Gastrocnemius medialis (tissue), 4 donors: ENCODE results near the gene LARP1. TPM values are rescaled to one million over a fixed set of nuclear protein-coding genes. Genes with fewer than 3 reads are reported as not detected.
A peak's percentile ranks its signal among the peaks of the same experiment; 100 is the strongest.
"Not testable (repeated sequence)": the region's sequence is repeated elsewhere in the genome, so short reads cannot be mapped to it uniquely, and the experiment has no call there.

Source experiments
- ATAC-seq, 2 donors: fragments of 150-250 bp; one replicate each; pipeline ENCODE4 v1.9.1; 2016
- DNase-seq, 2 donors: peaks; one replicate each; pipeline ENCODE4 v3.0.0-alpha.2; 2019
- H3K27ac ChIP-seq, 4 donors: fragments of 200-600 bp; sonication (generic); 1 replicate in 1 of 4; 2 replicates in 3 of 4; pipeline ENCODE4 v1.5.1; 2016 to 2018; ENCODE audit warnings: mild to moderate bottlenecking in 2 of 4, moderate library complexity in 1 of 4
- H3K27me3 ChIP-seq, 3 donors: fragments of 200-600 bp; sonication (generic) in 2 of 3; 1 replicate in 1 of 3; 2 replicates in 2 of 3; pipeline versions ENCODE4 v1.5.1 to v1.6.0; 2016 to 2019; ENCODE audit warnings: mild to moderate bottlenecking in 1 of 3, moderate library complexity in 1 of 3
- H3K36me3 ChIP-seq, 2 donors: fragments of 200-600 bp; sonication (generic) in 1 of 2; one replicate each; pipeline ENCODE4 v1.5.1; 2017 to 2018
- H3K4me1 ChIP-seq, 2 donors: fragments of 200-600 bp; sonication (generic) in 1 of 2; one replicate each; pipeline ENCODE4 v1.5.1; 2016 to 2017; ENCODE audit warnings: mild to moderate bottlenecking in 2 of 2
- H3K4me3 ChIP-seq, 4 donors: fragments of 200-600 bp; sonication (generic) in 3 of 4; 1 replicate in 1 of 4; 2 replicates in 3 of 4; pipeline ENCODE4 v1.5.1; 2016 to 2019; ENCODE audit warnings: mild to moderate bottlenecking in 2 of 4
- H3K9me3 ChIP-seq, 3 donors: fragments of 200-600 bp; sonication (generic) in 2 of 3; 1 replicate in 1 of 3; 2 replicates in 2 of 3; pipeline ENCODE4 v1.5.1; 2016 to 2019
- POLR2A ChIP-seq, 2 donors: fragments of 450-650 bp; IDR thresholded peaks; one replicate each; pipeline ENCODE4 v1.6.1; 2017; ENCODE audit warnings: antibody characterized with exemption in 2 of 2, mild to moderate bottlenecking in 2 of 2, moderate library complexity in 2 of 2
- in situ Hi-C, 4 donors: fragments of 200-750 bp; cut with MboI; loops; one replicate each; pipeline versions ENCODE4 v1.15.0 to v1.8.0; 2017; ENCODE audit warnings: low sequenced_read_pairs in 4 of 4
- intact Hi-C: fragments of 100-400 bp; cut with DNase I; formaldehyde crosslinking; loops from one replicate; pipeline ENCODE4 v1.15.1; 2023; ENCODE audit warnings: low total_unique reads
- total RNA-seq, 4 donors: library from RNA; depleted of rRNA; stranded (reverse); fragments of >200 nt; gene quantifications; one replicate each; pipeline versions ENCODE4 v1.1.0 to v1.2.3, GENCODE V29; 2016
- TF ChIP-seq, protein P1 (sequence below), 5 experiments: fragments of 450-650 bp in 3 of 5; fragments of 200-600 bp in 2 of 5; sonication (generic) in 2 of 5; IDR thresholded peaks in 4 of 5; conservative IDR thresholded peaks in 1 of 5; 1 replicate in 4 of 5; 2 replicates in 1 of 5; pipeline ENCODE4 v1.5.1; 2016 to 2019; ENCODE audit warnings: antibody characterized with exemption in 5 of 5, mild to moderate bottlenecking in 3 of 5, moderate library complexity in 3 of 5

Gene LARP1
- total RNA-seq, 4 donors from 2014 or later: 77.8 to 125 (median 119) TPM

DNA sequence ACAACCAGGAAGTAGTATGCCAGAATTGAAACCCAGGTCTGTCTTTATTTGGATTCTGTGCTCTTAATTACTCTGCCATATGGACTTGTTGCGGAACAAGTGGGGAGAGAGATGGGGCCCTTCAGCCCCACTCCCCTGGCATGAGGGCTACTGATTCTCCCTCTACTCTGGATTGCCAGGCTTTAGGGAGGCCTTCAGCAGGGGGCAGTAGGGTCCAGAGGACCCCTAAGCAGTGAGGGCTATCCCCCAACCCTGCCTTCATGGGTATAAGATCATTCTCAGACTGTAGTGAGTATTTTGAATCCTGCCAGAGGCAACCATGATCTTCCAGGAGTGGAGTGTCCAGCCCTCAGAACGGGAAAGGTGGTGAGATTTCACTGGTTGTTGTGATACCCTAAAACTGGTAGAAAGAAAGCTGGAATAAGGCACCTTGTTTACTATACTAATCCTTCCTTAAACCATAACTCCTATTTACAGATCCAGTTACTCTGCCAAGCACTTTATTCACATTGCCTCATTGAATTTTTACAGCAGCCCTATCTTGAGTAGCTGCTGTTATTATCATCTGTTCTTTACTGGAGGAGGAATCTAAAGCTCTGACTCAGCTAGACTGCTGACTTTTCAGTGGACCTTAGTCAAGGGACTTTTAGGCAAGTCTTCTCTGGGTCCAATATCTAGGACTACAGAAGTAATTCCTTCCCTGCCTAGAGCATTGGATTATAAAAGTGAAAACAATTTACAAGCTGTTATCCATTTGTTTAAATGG is 31.3 kb upstream of the LARP1 start:
- Histone ChIP-seq H3K4me1 (peaks cover 22 to 27% of the 10 kb centered on the region in 2 donors), H3K36me3 (no peaks in the 10 kb centered on the region), H3K27me3 (no peaks in the 10 kb centered on the region), H3K27ac (peak overlapping the region; percentile 40 to 68 (median 56)), H3K4me3 (no peak overlapping the region), H3K9me3 (no peaks in the 10 kb centered on the region)
- DNase-seq: no peak
- peak; percentile 65 to 89 for ATAC-seq
- no peak for TF ChIP-seq POLR2A (IDR thresholded peaks at IDR 0.05)
- TF ChIP-seq, protein P1, sequence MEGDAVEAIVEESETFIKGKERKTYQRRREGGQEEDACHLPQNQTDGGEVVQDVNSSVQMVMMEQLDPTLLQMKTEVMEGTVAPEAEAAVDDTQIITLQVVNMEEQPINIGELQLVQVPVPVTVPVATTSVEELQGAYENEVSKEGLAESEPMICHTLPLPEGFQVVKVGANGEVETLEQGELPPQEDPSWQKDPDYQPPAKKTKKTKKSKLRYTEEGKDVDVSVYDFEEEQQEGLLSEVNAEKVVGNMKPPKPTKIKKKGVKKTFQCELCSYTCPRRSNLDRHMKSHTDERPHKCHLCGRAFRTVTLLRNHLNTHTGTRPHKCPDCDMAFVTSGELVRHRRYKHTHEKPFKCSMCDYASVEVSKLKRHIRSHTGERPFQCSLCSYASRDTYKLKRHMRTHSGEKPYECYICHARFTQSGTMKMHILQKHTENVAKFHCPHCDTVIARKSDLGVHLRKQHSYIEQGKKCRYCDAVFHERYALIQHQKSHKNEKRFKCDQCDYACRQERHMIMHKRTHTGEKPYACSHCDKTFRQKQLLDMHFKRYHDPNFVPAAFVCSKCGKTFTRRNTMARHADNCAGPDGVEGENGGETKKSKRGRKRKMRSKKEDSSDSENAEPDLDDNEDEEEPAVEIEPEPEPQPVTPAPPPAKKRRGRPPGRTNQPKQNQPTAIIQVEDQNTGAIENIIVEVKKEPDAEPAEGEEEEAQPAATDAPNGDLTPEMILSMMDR (IDR thresholded peaks at IDR 0.05 in 4 of 5, conservative IDR thresholded peaks at IDR 0.05 in 1 of 5): no peak
- in situ Hi-C loops: no loop called here
- intact Hi-C loops: no loop called here

DNA sequence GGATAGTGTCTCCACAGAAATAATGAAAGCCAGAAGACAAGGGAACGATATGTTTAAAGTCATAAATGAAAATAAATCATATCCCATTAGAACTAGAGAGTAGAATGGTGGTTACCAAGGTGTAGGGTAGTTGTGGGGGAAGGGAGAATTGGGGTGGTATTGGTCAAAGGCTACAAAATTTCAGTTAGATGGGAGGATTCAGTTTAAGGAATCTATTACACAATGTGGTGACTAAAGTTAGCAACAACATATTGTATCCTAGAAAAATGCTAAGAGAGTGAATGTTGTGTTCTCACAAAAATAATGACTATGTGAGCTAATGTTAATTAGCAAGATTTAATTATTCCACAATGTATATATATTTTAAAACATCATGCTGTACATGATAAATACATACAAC is 27.8 kb upstream of the LARP1 start:
- no peak for ATAC-seq
- TF ChIP-seq, protein P1 (IDR thresholded peaks at IDR 0.05 in 4 of 5, conservative IDR thresholded peaks at IDR 0.05 in 1 of 5): no peak
- TF ChIP-seq POLR2A (IDR thresholded peaks at IDR 0.05): no peak
- H3K27me3 ChIP-seq: no peaks in the 10 kb centered on the region
- intact Hi-C loops (no loop called here), in situ Hi-C loops (no loop called here)
- H3K36me3 ChIP-seq: no peaks in the 10 kb centered on the region
- H3K27ac ChIP-seq: no peak overlapping the region
- no peaks in the 10 kb centered on the region for H3K9me3 ChIP-seq
- DNase-seq: no peak
- H3K4me3 ChIP-seq: no peak overlapping the region
- peaks cover 8 to 21% of the 10 kb centered on the region in 2 donors for H3K4me1 ChIP-seq

DNA sequence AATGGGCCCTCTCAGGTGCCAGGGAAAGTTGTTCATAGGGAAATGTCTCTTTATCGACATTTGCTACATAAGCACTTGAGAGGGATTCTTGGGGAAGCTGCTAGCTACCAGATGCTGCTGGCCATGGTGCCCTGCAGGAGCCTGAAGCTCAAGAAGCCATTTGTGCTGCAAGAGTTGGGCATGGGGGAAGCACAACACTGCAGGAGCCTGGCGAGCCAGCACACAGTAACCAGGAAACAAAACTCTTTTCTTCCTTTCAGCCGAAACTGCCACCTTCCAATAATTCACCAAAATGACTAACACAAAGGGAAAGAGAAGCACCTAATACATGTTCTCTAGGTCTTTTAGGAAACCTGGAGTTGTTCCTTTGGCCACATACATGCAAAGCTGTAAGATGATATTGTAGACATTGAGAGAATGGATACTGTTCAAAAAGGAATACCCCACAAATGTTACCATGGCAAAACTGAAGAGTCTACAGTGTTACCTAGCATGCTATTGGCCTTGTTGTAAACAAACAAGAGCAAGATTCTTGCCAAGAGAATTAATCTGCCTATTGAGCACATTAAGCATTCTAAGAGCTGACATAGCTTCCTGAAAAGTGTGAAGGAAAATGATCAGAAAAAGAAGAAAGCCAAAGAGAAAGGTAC is 26.1 kb upstream of the LARP1 start:
- Histone ChIP-seq H3K27ac (no peak overlapping the region), H3K36me3 (no peaks in the 10 kb centered on the region), H3K4me3 (no peak overlapping the region), H3K9me3 (no peaks in the 10 kb centered on the region), H3K4me1 (peaks cover 5 to 15% of the 10 kb centered on the region in 2 donors), H3K27me3 (no peaks in the 10 kb centered on the region)
- intact Hi-C loops (no loop called here), in situ Hi-C loops (no loop called here)
- ATAC-seq (no peak), DNase-seq (no peak)
- TF ChIP-seq, protein P1 (IDR thresholded peaks at IDR 0.05 in 4 of 5, conservative IDR thresholded peaks at IDR 0.05 in 1 of 5): no peak
- no peak for TF ChIP-seq POLR2A (IDR thresholded peaks at IDR 0.05)

DNA sequence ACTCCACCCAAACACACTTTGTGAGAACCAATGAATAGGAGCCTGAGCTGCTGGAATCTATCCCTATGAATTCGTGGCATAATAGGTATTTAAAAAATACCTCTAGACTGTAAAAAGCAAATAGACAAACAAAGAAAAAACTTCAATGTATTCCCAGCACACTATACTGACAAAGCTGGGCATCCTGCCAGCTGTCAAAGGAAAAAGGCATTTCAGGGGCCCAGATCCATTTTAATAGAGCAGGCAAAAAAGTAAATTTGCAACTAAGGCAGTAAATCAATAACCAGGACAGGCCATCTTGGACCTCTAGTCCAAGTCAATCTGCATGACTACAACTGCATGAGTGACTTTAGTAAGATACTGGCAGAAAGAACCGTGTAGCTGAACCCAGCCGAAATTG is 25.6 kb upstream of the LARP1 start:
- Histone ChIP-seq H3K27me3 (no peaks in the 10 kb centered on the region), H3K4me1 (peaks cover under 1 to 10% of the 10 kb centered on the region in 2 donors), H3K4me3 (no peak overlapping the region), H3K9me3 (no peaks in the 10 kb centered on the region), H3K36me3 (no peaks in the 10 kb centered on the region), H3K27ac (no peak overlapping the region)
- DNase-seq (no peak), ATAC-seq (no peak)
- in situ Hi-C loops (no loop called here), intact Hi-C loops (no loop called here)
- no peak for TF ChIP-seq POLR2A (IDR thresholded peaks at IDR 0.05)
- TF ChIP-seq, protein P1 (IDR thresholded peaks at IDR 0.05 in 4 of 5, conservative IDR thresholded peaks at IDR 0.05 in 1 of 5): no peak

DNA sequence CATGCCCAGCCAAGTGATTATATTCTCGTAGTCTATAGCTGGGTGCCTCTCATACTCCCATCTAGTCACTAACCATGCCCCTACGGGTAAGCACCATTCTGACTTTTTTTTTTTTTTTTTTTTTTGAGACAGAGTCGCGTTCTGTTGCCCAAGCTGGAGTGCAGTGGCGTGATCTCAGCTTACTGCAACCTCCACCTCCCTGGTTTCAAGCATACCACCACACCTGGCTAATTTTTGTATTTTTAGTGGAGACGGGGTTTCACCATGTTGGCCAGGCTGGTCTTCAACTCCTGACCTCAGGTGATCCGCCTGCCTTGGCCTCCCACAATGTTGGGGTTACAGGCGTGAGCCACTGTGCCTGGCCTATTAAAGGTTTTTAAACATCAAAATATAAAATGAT is 24.4 kb upstream of the LARP1 start:
- H3K36me3 ChIP-seq, in situ Hi-C loops, DNase-seq, H3K9me3 ChIP-seq, H3K27me3 ChIP-seq, H3K4me3 ChIP-seq, H3K27ac ChIP-seq, ATAC-seq, intact Hi-C loops, H3K4me1 ChIP-seq: not testable (repeated sequence)
